K562 (cell line): Measurements from ENCODE around the gene HES3. TPM values are rescaled to one million over a fixed set of nuclear protein-coding genes. Genes with fewer than 3 reads are reported as not detected.
A peak's percentile ranks its signal among the peaks of the same experiment; 100 is the strongest.

Experiments
- CHD1 ChIP-seq: fragments of 200-600 bp; sonication (generic); IDR thresholded peaks from one replicate; pipeline ENCODE4 v1.6.1; 2012; ENCODE audit warnings: mild to moderate bottlenecking, moderate library complexity, low read length, inconsistent platforms
- E2F5 ChIP-seq: sonication (generic); formaldehyde crosslinking; IDR thresholded peaks from 2 replicates; pipeline ENCODE4 v1.8.0; 2022; ENCODE audit warnings: mild to moderate bottlenecking, missing genetic modification reagents
- FOXK2 ChIP-seq, 2 experiments: fragments of 450-650 bp; IDR thresholded peaks in 1 of 2; conservative IDR thresholded peaks in 1 of 2; 2 replicates each; pipeline ENCODE4 v1.6.1; 2016; ENCODE audit warnings: low read depth in 2 of 2, mild to moderate bottlenecking in 1 of 2
- FOXM1 ChIP-seq, 2 experiments: fragments of 450-650 bp in 1 of 2; sonication (generic) in 1 of 2; formaldehyde crosslinking in 1 of 2; IDR thresholded peaks; 2 replicates each; pipeline versions ENCODE4 v1.6.1 to v1.9.0; 2017 to 2022; ENCODE audit warnings: low read depth in 2 of 2, mild to moderate bottlenecking in 2 of 2, missing genetic modification reagents in 1 of 2, moderate library complexity in 1 of 2
- HDAC3 ChIP-seq: fragments of 450-650 bp; IDR thresholded peaks from 2 replicates; pipeline ENCODE4 v1.6.1; 2018; ENCODE audit warnings: borderline replicate concordance, mild to moderate bottlenecking, moderate library complexity; ENCODE audit not compliant: partially characterized antibody
- KLF13 ChIP-seq: fragments of 450-650 bp; IDR thresholded peaks from 2 replicates; pipeline ENCODE4 v1.6.1; 2016; ENCODE audit warnings: missing genetic modification characterization, low read depth, mild to moderate bottlenecking, missing compliant biosample characterization, moderate library complexity, borderline replicate concordance
- LCOR ChIP-seq: sonication (generic); formaldehyde crosslinking; IDR thresholded peaks from 2 replicates; pipeline ENCODE4 v1.8.0; 2022; ENCODE audit warnings: mild to moderate bottlenecking, missing genetic modification reagents
- MAFF ChIP-seq: IDR thresholded peaks from 2 replicates; pipeline ENCODE4 v1.6.1; 2012; ENCODE audit warnings: low read length, improper control_type of control experiment
- MTA1 ChIP-seq: fragments of 450-650 bp; IDR thresholded peaks from 2 replicates; pipeline ENCODE4 v1.6.1; 2017; ENCODE audit warnings: borderline replicate concordance
- MYC ChIP-seq, 2 experiments: fragments of 250-450 bp in 1 of 2; sonication (Bioruptor Pico) in 1 of 2; IDR thresholded peaks; 2 replicates each; pipeline versions ENCODE4 v1.5.1 to v1.6.1; 2012 to 2021; ENCODE audit warnings: low read depth in 2 of 2, borderline replicate concordance in 1 of 2, improper control_type of control experiment in 1 of 2, low read length in 1 of 2, mild to moderate bottlenecking in 1 of 2, moderate library complexity in 1 of 2
- NCOA4 ChIP-seq: fragments of 450-650 bp; IDR thresholded peaks from 2 replicates; pipeline ENCODE4 v1.6.1; 2018; ENCODE audit warnings: mild to moderate bottlenecking; ENCODE audit not compliant: partially characterized antibody
- NFIC ChIP-seq: fragments of 450-650 bp; IDR thresholded peaks from 2 replicates; pipeline ENCODE4 v1.6.1; 2017; ENCODE audit warnings: mild to moderate bottlenecking, inconsistent platforms
- RAD51 ChIP-seq: fragments of 450-650 bp; IDR thresholded peaks from 2 replicates; pipeline ENCODE4 v1.7.1; 2016; ENCODE audit warnings: low read depth, mild to moderate bottlenecking, borderline replicate concordance
- RBM39 ChIP-seq: fragments of 200-400 bp; formaldehyde crosslinking; optimal IDR thresholded peaks from 2 replicates; pipeline ENCODE3; 2018; ENCODE audit warnings: low read depth, low read length
- SNRNP70 ChIP-seq: fragments of 200-400 bp; formaldehyde crosslinking; optimal IDR thresholded peaks from 2 replicates; pipeline ENCODE3; 2017; ENCODE audit warnings: low read depth, low read length
- TCF15 ChIP-seq: fragments of 250-450 bp; sonication (Bioruptor Pico); IDR thresholded peaks from 2 replicates; pipeline ENCODE4 v1.8.0; 2022; ENCODE audit warnings: moderate library complexity, mild to moderate bottlenecking, inconsistent platforms
- TCF7L2 ChIP-seq: fragments of 150-350 bp; IDR thresholded peaks from 2 replicates; pipeline ENCODE4 v1.6.1; 2016; ENCODE audit warnings: low read depth, mild to moderate bottlenecking, low read length, moderate library complexity
- ZMIZ1 ChIP-seq, 2 experiments: fragments of 150-350 bp in 1 of 2; IDR thresholded peaks; 2 replicates each; pipeline ENCODE4 v1.6.1; 2012 to 2016; ENCODE audit warnings: low read depth in 2 of 2, low read length in 2 of 2, mild to moderate bottlenecking in 1 of 2, moderate library complexity in 1 of 2
- ZNF232 ChIP-seq: sonication (generic); formaldehyde crosslinking; IDR thresholded peaks from 2 replicates; pipeline ENCODE4 v1.8.0; 2022; ENCODE audit warnings: mild to moderate bottlenecking, missing genetic modification reagents
- polyA plus RNA-seq, 8 experiments: library from polyadenylated mRNA; depleted of rRNA in 4 of 8; stranded (reverse) in 5 of 8; unstranded in 3 of 8; fragments of >200 nt; fragmentation: Nextera tagmentation in 2 of 8; fragmentation: Illumina TruSeq in 1 of 8; extraction: Ambion mirVana in 2 of 8; extraction: Trizol in 1 of 8; gene quantifications; 2 replicates each; pipeline versions ENCODE4 v1.2.1 to v1.2.3, GENCODE V29; 2011 to 2014; ENCODE audit warnings: inconsistent platforms in 1 of 8, missing spikeins in 1 of 8
- total RNA-seq, 7 experiments: library from RNA; depleted of rRNA in 6 of 7; stranded (reverse); fragments of >200 nt in 6 of 7; fragmentation: Illumina TruSeq in 2 of 7; extraction: Trizol in 2 of 7; gene quantifications; 2 replicates each; pipeline versions ENCODE4 v1.2.1 to v1.2.3, GENCODE V29; 2011 to 2021; ENCODE audit warnings: low replicate concordance in 1 of 7

The HES3 gene
- total and polyA plus RNA-seq, 9 of the 15 experiments (the other 6 are each of a cell fraction or from before 2014, with no cell fraction given): not detected

GRCh38 chr1:6199298-6200187, 44.4 kb upstream of the HES3 start, which contains the start of gene RPL22 (continued):
- peak; percentile 97 for TF ChIP-seq FOXM1 (IDR thresholded peaks at IDR 0.05; ENCODE audit: low read depth)
- peak; percentile 82; the same call in 1 of the 2 replicates for TF ChIP-seq FOXM1 (CRISPR knock-in tag; IDR thresholded peaks at IDR 0.05; ENCODE audit: low read depth)
- no peak for TF ChIP-seq SNRNP70
- TF ChIP-seq MAFF: peak; percentile 74
- TF ChIP-seq TCF7L2: peak; percentile 98
- TF ChIP-seq MYC (IDR thresholded peaks at IDR 0.05; ENCODE audit: low read depth, low read length): peak; percentile 98
- peak; percentile 99; the same call in 1 of the 2 replicates for TF ChIP-seq MYC (CRISPR knock-in tag; IDR thresholded peaks at IDR 0.05; ENCODE audit: borderline replicate concordance, low read depth)
- no peak for TF ChIP-seq ZNF232
- TF ChIP-seq NCOA4: peak; percentile 98
- 0 out of 2 replicates have a peak, but pooled peaks have one; percentile 29 for TF ChIP-seq TCF15 (CRISPR knock-in tag)
- 0 out of 2 replicates have a peak, but pooled peaks have one; percentile 5 for TF ChIP-seq MTA1
- peak; percentile 94 for TF ChIP-seq CHD1
- peak; percentile 87 to 99 for TF ChIP-seq FOXK2 (conservative IDR thresholded peaks at IDR 0.05 in 1 of 2, IDR thresholded peaks at IDR 0.05 in 1 of 2; ENCODE audit: low read depth in 2 of 2)
- peak; percentile 97 for TF ChIP-seq KLF13 (tag)
- TF ChIP-seq RAD51: no peak; the same call in 1 of the 2 replicates
- TF ChIP-seq E2F5 (CRISPR knock-in tag): peak; percentile 85; the same call in 1 of the 2 replicates
- TF ChIP-seq RBM39: peak; percentile 46
- peak; percentile 38 to 100; a peak in 3 of 4 replicates for TF ChIP-seq ZMIZ1 (IDR thresholded peaks at IDR 0.05; ENCODE audit: low read depth in 2 of 2, low read length in 2 of 2)
- TF ChIP-seq NFIC: peak; percentile 58
- no peak for TF ChIP-seq HDAC3
- TF ChIP-seq LCOR (CRISPR knock-in tag): peak; percentile 88
